GM23338 (cell line): Measurements from ENCODE around the gene NANOS2. TPM values are rescaled to one million over a fixed set of nuclear protein-coding genes. Genes with fewer than 3 reads are reported as not detected.

Experiments used
- ATAC-seq: fragments of 200-7000 bp; cut with Tn5 transposase; 3 replicates; pipeline ENCODE4 v1.9.1; 2020
- DNase-seq: peaks from one replicate; pipeline ENCODE4 v3.0.0-alpha.2; 2015; ENCODE audit warnings: low spot score
- H2AFZ ChIP-seq: fragments of 200-600 bp; sonication (generic); 2 replicates; pipeline ENCODE4 v1.8.0; 2016; ENCODE audit warnings: antibody characterized with exemption, mild to moderate bottlenecking, moderate library complexity
- H3F3A ChIP-seq: fragments of 200-600 bp; sonication (generic); replicated peaks from 2 replicates; pipeline ENCODE4 v1.8.0; 2017; ENCODE audit warnings: antibody characterized with exemption, mixed run types, low read depth
- H3K27ac ChIP-seq: fragments of 200-600 bp; sonication (generic); 2 replicates; pipeline ENCODE4 v1.6.1; 2016; ENCODE audit warnings: low read depth
- H3K27me3 ChIP-seq: fragments of 200-600 bp; sonication (generic); 2 replicates; pipeline ENCODE4 v1.8.0; 2016; ENCODE audit warnings: mild to moderate bottlenecking, mixed run types, moderate library complexity; ENCODE audit not compliant: insufficient read depth
- H3K36me3 ChIP-seq: fragments of 200-600 bp; sonication (generic); 2 replicates; pipeline ENCODE4 v1.8.0; 2016; ENCODE audit warnings: mild to moderate bottlenecking; ENCODE audit not compliant: insufficient read depth
- H3K4me1 ChIP-seq: fragments of 200-600 bp; sonication (generic); 2 replicates; pipeline ENCODE4 v1.8.0; 2016; ENCODE audit warnings: mild to moderate bottlenecking, moderate library complexity; ENCODE audit not compliant: insufficient read depth
- H3K4me2 ChIP-seq: fragments of 200-600 bp; sonication (generic); 2 replicates; pipeline ENCODE4 v1.7.1; 2017; ENCODE audit warnings: mixed run types
- H3K4me3 ChIP-seq: fragments of 200-600 bp; sonication (generic); 2 replicates; pipeline ENCODE4 v1.6.1; 2016; ENCODE audit warnings: mixed run types
- H3K79me2 ChIP-seq: fragments of 200-600 bp; sonication (generic); replicated peaks from 2 replicates; pipeline ENCODE4 v1.8.0; 2017; ENCODE audit warnings: mild to moderate bottlenecking; ENCODE audit not compliant: insufficient read depth
- H3K9me2 ChIP-seq: fragments of 200-600 bp; sonication (generic); 2 replicates; pipeline ENCODE4 v1.8.0; 2017; ENCODE audit not compliant: insufficient read depth
- H4K20me1 ChIP-seq: fragments of 200-600 bp; sonication (generic); replicated peaks from 2 replicates; pipeline ENCODE4 v1.8.0; 2017; ENCODE audit warnings: mild to moderate bottlenecking; ENCODE audit not compliant: insufficient read depth
- H3K27ac Mint-ChIP-seq: 2 replicates; pipeline ENCODE4 v1.8.0; 2020; ENCODE audit warnings: inconsistent platforms, mild to moderate bottlenecking, moderate library complexity, mixed read lengths
- H3K27me3 Mint-ChIP-seq: 3 replicates; pipeline ENCODE4 v1.8.0; 2022; ENCODE audit warnings: low read depth, mild to moderate bottlenecking, moderate library complexity, mixed read lengths, inconsistent platforms; ENCODE audit not compliant: insufficient read depth, poor library complexity
- H3K36me3 Mint-ChIP-seq: 3 replicates; pipeline ENCODE4 v1.8.0; 2021; ENCODE audit warnings: low read depth, mild to moderate bottlenecking, inconsistent platforms, moderate library complexity, mixed read lengths
- H3K4me1 Mint-ChIP-seq: 3 replicates; pipeline ENCODE4 v1.8.0; 2020; ENCODE audit warnings: mild to moderate bottlenecking, inconsistent platforms, mixed read lengths
- H3K4me3 Mint-ChIP-seq: 3 replicates; pipeline ENCODE4 v1.8.0; 2021; ENCODE audit warnings: moderate library complexity, mild to moderate bottlenecking, inconsistent platforms, mixed read lengths
- H3K9me3 Mint-ChIP-seq: 3 replicates; pipeline ENCODE4 v1.8.0; 2020; ENCODE audit warnings: moderate library complexity, mild to moderate bottlenecking, inconsistent platforms, mixed read lengths
- CREB1 ChIP-seq: fragments of 250-450 bp; sonication (Bioruptor Pico); IDR thresholded peaks from 2 replicates; pipeline ENCODE4 v1.5.0; 2020; ENCODE audit warnings: low read depth, mild to moderate bottlenecking, moderate library complexity
- EZH2 ChIP-seq: fragments of 200-600 bp; sonication (generic); IDR thresholded peaks from one replicate; pipeline ENCODE4 v1.8.0; 2017; ENCODE audit warnings: antibody characterized with exemption, mild to moderate bottlenecking, low read depth; ENCODE audit not compliant: unreplicated experiment
- EZH2phosphoT487 ChIP-seq: fragments of 200-600 bp; sonication (generic); IDR thresholded peaks from one replicate; pipeline ENCODE4 v1.8.1; 2018; ENCODE audit warnings: antibody characterized with exemption; ENCODE audit not compliant: unreplicated experiment
- JUNB ChIP-seq: IDR thresholded peaks from one replicate; pipeline ENCODE4 v1.6.1; 2016; ENCODE audit warnings: antibody characterized with exemption; ENCODE audit not compliant: unreplicated experiment
- NANOG ChIP-seq: IDR thresholded peaks from 2 replicates; pipeline ENCODE4 v1.6.1; 2016; ENCODE audit warnings: antibody characterized with exemption, borderline replicate concordance
- POLR2AphosphoS5 ChIP-seq: IDR thresholded peaks from 2 replicates; pipeline ENCODE4 v1.6.1; 2016; ENCODE audit warnings: antibody characterized with exemption, low read depth
- REST ChIP-seq: IDR thresholded peaks from one replicate; pipeline ENCODE4 v1.6.1; 2018; ENCODE audit warnings: antibody characterized with exemption; ENCODE audit not compliant: unreplicated experiment
- STAT1 ChIP-seq: IDR thresholded peaks from one replicate; pipeline ENCODE4 v1.6.1; 2016; ENCODE audit warnings: antibody characterized with exemption; ENCODE audit not compliant: unreplicated experiment
- ZNF114 ChIP-seq: fragments of 250-450 bp; sonication (Bioruptor Pico); IDR thresholded peaks from 2 replicates; pipeline ENCODE4 v1.5.0; 2020; ENCODE audit warnings: mild to moderate bottlenecking, moderate library complexity
- ZNF331 ChIP-seq: fragments of 250-450 bp; sonication (Bioruptor Pico); IDR thresholded peaks from 2 replicates; pipeline ENCODE4 v1.5.0; 2020; ENCODE audit warnings: low read depth, mild to moderate bottlenecking, moderate library complexity
- ZNF462 ChIP-seq: fragments of 250-450 bp; sonication (Bioruptor Pico); IDR thresholded peaks from 2 replicates; pipeline ENCODE4 v1.5.0; 2020; ENCODE audit warnings: mild to moderate bottlenecking, moderate library complexity
- polyA plus RNA-seq: library from polyadenylated mRNA; unstranded; fragments of >200 nt; fragmentation: Nextera tagmentation; extraction: Ambion mirVana; gene quantifications from 2 replicates; pipeline ENCODE4 v1.2.1, GENCODE V29; 2016
- total RNA-seq: library from RNA; depleted of rRNA; stranded (reverse); fragments of >200 nt; shearing (Covaris generic); gene quantifications from 2 replicates; pipeline ENCODE4 v1.2.3, GENCODE V29; 2014
- TF ChIP-seq, protein P1 (sequence below): IDR thresholded peaks from 2 replicates; pipeline ENCODE4 v1.6.1; 2016; ENCODE audit warnings: antibody characterized with exemption
- TF ChIP-seq, protein P2 (sequence below), 2 experiments: fragments of 200-600 bp in 1 of 2; sonication (generic) in 1 of 2; conservative IDR thresholded peaks; 2 replicates each; pipeline versions ENCODE4 v1.5.1 to v1.6.1; 2016 to 2017; ENCODE audit warnings: antibody characterized with exemption in 2 of 2, low read depth in 2 of 2, mild to moderate bottlenecking in 2 of 2, moderate library complexity in 1 of 2

NANOS2 gene
- total and polyA plus RNA-seq, 2 experiments from 2014 or later, result 0.11 to 0.14 TPM

GRCh38 chr19:45883586-45883880, 31.0 kb downstream of the NANOS2 start:
- no peak overlapping the region for H3K27ac ChIP-seq
- peaks cover 24% of the 10 kb centered on the region; the same call in 1 of the 2 replicates for H3F3A ChIP-seq
- ATAC-seq (no peak), DNase-seq (no peak)
- H3K27me3 Mint-ChIP-seq, result peaks cover 29% of the 10 kb centered on the region
- H3K27me3 ChIP-seq, result no peaks in the 10 kb centered on the region
- H3K9me3 Mint-ChIP-seq, result peaks cover 2% of the 10 kb centered on the region; the same call in 1 of the 3 replicates
- peaks cover 33% of the 10 kb centered on the region for H3K4me1 Mint-ChIP-seq
- H3K4me3 ChIP-seq, result 0 out of 2 replicates have a peak overlapping the region, but pooled peaks have one; percentile 32
- no peaks in the 10 kb centered on the region for H3K9me2 ChIP-seq
- H3K36me3 ChIP-seq, result no peaks in the 10 kb centered on the region
- H3K79me2 ChIP-seq, result 0 out of 2 replicates have a peak, but pooled peaks cover 5% of the 10 kb centered on the region
- 0 out of 2 replicates have a peak, but pooled peaks cover 4% of the 10 kb centered on the region for H4K20me1 ChIP-seq
- H3K4me1 ChIP-seq, result peaks cover 27% of the 10 kb centered on the region
- no peak for TF ChIP-seq ZNF331 (CRISPR knock-in tag)
- TF ChIP-seq, protein P1, sequence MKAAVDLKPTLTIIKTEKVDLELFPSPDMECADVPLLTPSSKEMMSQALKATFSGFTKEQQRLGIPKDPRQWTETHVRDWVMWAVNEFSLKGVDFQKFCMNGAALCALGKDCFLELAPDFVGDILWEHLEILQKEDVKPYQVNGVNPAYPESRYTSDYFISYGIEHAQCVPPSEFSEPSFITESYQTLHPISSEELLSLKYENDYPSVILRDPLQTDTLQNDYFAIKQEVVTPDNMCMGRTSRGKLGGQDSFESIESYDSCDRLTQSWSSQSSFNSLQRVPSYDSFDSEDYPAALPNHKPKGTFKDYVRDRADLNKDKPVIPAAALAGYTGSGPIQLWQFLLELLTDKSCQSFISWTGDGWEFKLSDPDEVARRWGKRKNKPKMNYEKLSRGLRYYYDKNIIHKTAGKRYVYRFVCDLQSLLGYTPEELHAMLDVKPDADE, result no peak
- TF ChIP-seq REST, result no peak
- TF ChIP-seq NANOG, result no peak
- no peak for TF ChIP-seq ZNF114 (CRISPR knock-in tag)
- TF ChIP-seq ZNF462 (CRISPR knock-in tag), result no peak
- TF ChIP-seq STAT1, result no peak
- no peak for TF ChIP-seq POLR2AphosphoS5
- TF ChIP-seq, protein P2, sequence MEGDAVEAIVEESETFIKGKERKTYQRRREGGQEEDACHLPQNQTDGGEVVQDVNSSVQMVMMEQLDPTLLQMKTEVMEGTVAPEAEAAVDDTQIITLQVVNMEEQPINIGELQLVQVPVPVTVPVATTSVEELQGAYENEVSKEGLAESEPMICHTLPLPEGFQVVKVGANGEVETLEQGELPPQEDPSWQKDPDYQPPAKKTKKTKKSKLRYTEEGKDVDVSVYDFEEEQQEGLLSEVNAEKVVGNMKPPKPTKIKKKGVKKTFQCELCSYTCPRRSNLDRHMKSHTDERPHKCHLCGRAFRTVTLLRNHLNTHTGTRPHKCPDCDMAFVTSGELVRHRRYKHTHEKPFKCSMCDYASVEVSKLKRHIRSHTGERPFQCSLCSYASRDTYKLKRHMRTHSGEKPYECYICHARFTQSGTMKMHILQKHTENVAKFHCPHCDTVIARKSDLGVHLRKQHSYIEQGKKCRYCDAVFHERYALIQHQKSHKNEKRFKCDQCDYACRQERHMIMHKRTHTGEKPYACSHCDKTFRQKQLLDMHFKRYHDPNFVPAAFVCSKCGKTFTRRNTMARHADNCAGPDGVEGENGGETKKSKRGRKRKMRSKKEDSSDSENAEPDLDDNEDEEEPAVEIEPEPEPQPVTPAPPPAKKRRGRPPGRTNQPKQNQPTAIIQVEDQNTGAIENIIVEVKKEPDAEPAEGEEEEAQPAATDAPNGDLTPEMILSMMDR (conservative IDR thresholded peaks at IDR 0.05; ENCODE audit: low read depth in 2 of 2), result no peak
- no peak for TF ChIP-seq JUNB
- TF ChIP-seq EZH2, result no peak
- no peak for TF ChIP-seq CREB1 (CRISPR knock-in tag)
- TF ChIP-seq EZH2phosphoT487, result no peak
- no peak overlapping the region for H2AFZ ChIP-seq
- H3K4me3 Mint-ChIP-seq, result peak overlapping the region; percentile 75
- peak overlapping the region; percentile 97; the same call in 1 of the 2 replicates for H3K27ac Mint-ChIP-seq
- H3K36me3 Mint-ChIP-seq, result peaks cover 8% of the 10 kb centered on the region
- H3K4me2 ChIP-seq, result peak overlapping the region; percentile 81; the same call in 1 of the 2 replicates
